Effector CD4-positive, alpha-beta T cell (primary cell): ENCODE results near the gene POLR2L.
A peak's percentile ranks its signal among the peaks of the same experiment; 100 is the strongest.

Experiments
- DNase-seq: peaks from one replicate; pipeline ENCODE4 v3.0.0-alpha.2; 2020

Gene POLR2L

GRCh38 chr11:824942-825341 is 17.4 kb downstream of the POLR2L start:
- no peak for DNase-seq

DNA sequence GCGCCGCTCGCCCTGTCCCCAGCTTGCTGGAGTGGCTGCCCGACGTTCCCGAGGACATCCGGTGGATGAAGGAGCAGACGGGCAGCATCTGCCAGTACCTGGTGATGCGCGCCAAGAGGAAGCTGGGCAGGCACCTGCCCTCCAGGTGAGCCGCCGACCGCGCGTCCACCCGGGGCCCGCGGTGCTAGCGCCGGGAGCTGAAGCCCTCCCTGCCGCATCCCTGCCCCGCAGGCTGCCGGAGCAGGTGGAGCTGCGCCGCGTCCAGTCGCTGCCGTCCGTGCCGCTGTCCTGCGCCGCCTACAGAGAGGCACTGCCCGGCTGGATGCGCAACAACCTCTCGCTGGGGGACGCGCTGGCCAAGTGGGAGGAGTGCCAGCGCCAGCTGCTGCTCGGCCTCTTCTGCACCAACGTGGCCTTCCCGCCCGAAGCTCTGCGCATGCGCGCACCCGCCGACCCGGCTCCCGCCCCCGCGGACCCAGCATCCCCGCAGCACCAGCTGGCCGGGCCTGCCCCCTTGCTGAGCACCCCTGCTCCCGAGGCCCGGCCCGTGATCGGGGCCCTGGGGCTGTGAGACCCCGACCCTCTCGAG is 17.9 kb downstream of the POLR2L start:
- DNase-seq: no peak

- DNase-seq: no peak
Observed at GRCh38 chr11:823441-824291, 18.7 kb downstream of the POLR2L start.

DNA sequence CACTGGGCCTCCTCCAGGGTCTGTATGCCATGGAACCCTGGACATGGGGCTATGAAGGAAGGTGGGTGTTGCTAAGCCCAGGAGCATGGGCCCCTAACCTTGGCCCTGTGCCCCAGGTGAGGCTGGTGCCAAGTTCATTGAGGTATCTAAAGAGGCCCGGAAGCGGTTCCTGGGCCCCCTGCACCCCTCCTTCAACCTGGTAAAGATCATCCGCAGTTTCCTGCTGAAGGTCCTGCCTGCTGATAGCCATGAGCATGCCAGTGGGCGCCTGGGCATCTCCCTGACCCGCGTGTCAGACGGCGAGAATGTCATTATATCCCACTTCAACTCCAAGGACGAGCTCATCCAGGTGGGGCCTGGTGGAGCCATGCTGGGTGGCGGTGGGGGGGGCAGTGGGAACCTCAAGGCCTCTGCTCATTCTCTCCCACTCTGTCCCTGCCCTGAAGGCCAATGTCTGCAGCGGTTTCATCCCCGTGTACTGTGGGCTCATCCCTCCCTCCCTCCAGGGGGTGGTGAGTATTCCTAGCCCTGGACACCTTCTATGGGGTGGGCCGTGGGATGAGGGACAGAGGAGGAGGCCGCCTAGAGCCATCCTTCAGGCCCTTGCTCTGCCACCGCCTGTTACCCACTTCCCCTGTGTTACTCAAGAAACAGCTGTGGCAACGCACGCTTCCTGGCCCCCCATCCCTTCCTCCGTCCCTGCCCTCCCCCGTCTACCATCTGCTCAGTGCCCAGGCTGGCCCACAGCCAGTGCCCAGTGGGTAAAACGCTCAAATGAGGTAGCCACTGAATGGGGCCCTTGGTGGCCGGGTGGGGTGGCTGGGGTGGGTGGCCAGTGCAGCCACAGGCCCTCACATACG is 20.6 kb downstream of the POLR2L start:
- no peak for DNase-seq

DNA sequence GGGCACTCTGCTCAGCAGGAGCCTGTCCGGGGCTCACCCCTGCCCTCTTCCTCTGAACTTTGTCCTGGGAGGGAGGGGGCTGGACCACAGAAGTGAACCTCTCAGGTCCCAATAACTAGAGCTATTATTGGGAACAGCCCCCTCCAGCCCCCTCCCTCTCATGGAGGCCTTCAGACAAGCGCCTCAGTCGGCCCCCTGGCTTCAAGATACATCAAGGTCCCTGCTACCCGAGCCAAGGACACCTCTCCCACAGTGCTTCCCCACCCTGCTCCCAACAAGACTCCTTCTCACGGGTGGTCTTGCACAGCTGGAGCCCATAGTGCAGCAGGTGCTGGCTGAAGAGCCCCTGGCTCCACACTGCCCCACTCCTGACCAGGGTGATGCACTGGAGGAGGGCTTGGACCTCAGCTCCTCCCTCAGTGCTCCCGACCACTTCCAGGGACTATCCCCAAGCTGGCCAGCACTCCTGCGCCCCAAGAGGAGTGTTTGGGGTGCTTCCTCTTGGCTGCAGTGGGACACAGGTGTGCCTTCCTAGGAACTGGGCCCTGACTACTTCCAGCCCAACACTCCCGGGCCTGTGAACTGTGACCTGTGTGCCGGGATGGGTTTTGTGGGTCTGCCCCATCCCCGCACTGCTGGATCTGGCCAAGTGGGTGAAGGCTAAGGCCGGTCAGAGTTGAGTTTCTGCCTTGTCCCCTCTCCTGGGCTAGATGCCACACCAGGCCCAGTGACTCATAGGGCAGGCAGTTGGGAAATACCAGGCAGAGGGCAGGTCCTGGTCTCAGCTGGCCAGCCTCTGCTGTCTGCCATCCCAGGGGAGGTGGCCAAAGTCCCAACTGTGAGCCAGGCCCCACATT is 21.4 kb downstream of the POLR2L start:
- no peak for DNase-seq

- peak; percentile 95 for DNase-seq
Observed at GRCh38 chr11:819943-820649, 22.2 kb downstream of the POLR2L start.

GRCh38 chr11:819129-819931 is 23.0 kb downstream of the POLR2L start:
- peak; percentile 87 for DNase-seq

GRCh38 chr11:818396-819128 is 23.8 kb downstream of the POLR2L start, which contains the start of gene PNPLA2:
PNPLA2 (plus strand) TSS chr11:818914; CDS start chr11:819719, 805 bp downstream.
- no peak for DNase-seq

DNA sequence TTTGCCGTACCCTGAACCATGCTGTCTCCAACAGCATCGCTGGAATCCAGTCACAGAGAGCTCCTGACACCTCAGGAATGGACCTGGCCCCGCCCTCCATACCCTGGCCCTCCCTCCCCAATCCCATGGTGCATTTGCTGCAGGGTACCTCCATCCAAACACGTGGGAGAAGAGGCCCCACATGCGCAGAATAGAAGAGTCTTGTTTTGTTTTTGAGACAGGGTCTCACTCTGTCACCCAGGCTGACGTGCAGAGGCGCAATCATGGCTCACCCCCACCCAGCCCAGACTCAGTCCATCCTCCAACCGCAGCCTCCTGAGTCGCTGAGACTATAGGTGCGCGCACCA is 25.9 kb downstream of the POLR2L start:
- DNase-seq: no peak

GRCh38 chr11:815675-816432 is 26.5 kb downstream of the POLR2L start:
- DNase-seq: no peak

GRCh38 chr11:813456-814096 is 28.8 kb downstream of the POLR2L start:
- DNase-seq: no peak

DNA sequence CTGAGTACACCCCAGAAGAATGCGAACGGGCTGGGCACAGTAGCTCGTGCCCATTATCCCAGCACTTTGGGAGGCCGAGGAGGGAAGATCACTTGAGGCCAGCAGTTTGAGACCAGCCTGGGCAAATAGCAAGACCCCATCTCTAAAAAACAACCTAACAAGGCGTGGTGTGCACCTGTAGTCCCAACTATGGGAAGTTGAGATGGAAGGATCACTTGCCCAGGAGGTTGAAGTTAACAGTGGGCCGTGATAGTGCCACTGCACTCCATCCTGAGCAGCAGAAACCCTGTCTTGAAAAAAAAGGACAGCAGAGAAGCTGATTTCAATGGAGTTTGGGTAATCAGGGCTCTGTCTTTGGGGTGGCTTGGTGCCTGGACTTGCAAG is 29.3 kb downstream of the POLR2L start:
- no peak for DNase-seq

- no peak for DNase-seq
Observed at GRCh38 chr11:812390-812789, 29.9 kb downstream of the POLR2L start.

GRCh38 chr11:811446-812245 is 30.7 kb downstream of the POLR2L start:
- no peak for DNase-seq

- no peak for DNase-seq
Observed at GRCh38 chr11:810040-810567, 32.2 kb downstream of the POLR2L start.

GRCh38 chr11:809287-810039 is 32.9 kb downstream of the POLR2L start, which contains the start of gene RPLP2:
RPLP2 (plus strand) TSS chr11:809967; CDS start chr11:810235, 268 bp downstream.
- peak; percentile 98 for DNase-seq
